B cell (primary cell): ENCODE results near the gene ADCY3. TPM values are rescaled to one million over a fixed set of nuclear protein-coding genes. Genes with fewer than 3 reads are reported as not detected.

ENCODE experiments used
- ATAC-seq: fragments of 200-7000 bp; cut with Tn5 transposase; one replicate; pipeline ENCODE4 v1.10.0; 2021; ENCODE audit warnings: low read depth, mild to moderate bottlenecking, moderate number of reproducible peaks, moderate library complexity
- CTCF ChIA-PET: fragments of 350-600 bp; sonication (Branson Sonifier 250); formaldehyde crosslinking; loops from one replicate; lab custom pipeline; 2021; ENCODE audit warnings: antibody characterized with exemption, inconsistent platforms; lab: Charles Lee
- POLR2A ChIA-PET: fragments of 350-600 bp; sonication (Branson Sonifier 250); formaldehyde crosslinking; loops from one replicate; lab custom pipeline; 2021; ENCODE audit warnings: antibody characterized with exemption; lab: Charles Lee
- DNase-seq: peaks from one replicate; pipeline ENCODE4 v3.0.0; 2013
- H2AFZ ChIP-seq: 2 replicates; pipeline ENCODE4 v1.6.1; 2012; ENCODE audit warnings: mild to moderate bottlenecking, low read depth, low read length; ENCODE audit not compliant: insufficient read depth, poor library complexity, severe bottlenecking
- H3K27ac ChIP-seq, 2 donors: 1 replicate in 1 of 2; 2 replicates in 1 of 2; pipeline ENCODE4 v1.5.1; 2012 to 2013; ENCODE audit warnings: low read length in 2 of 2, mild to moderate bottlenecking in 2 of 2, moderate library complexity in 1 of 2
- H3K27me3 ChIP-seq, 4 experiments: fragments of 200-600 bp in 1 of 4; sonication (generic) in 1 of 4; replicated peaks in 1 of 4; 1 replicate in 2 of 4; 2 replicates in 2 of 4; pipeline versions ENCODE4 v1.6.1 to v1.7.0; 2013 to 2016; ENCODE audit warnings: low read length in 3 of 4, mild to moderate bottlenecking in 2 of 4, mixed read lengths in 1 of 4, moderate library complexity in 1 of 4; ENCODE audit not compliant: insufficient read depth in 4 of 4, control insufficient read depth in 3 of 4; ENCODE audit errors: control extremely low read depth in 1 of 4
- H3K36me3 ChIP-seq, 2 experiments: replicated peaks in 1 of 2; 1 replicate in 1 of 2; 2 replicates in 1 of 2; pipeline versions ENCODE4 v1.6.1 to v1.7.1; 2013; ENCODE audit warnings: low read length in 1 of 2; ENCODE audit not compliant: insufficient read depth in 2 of 2, control insufficient read depth in 1 of 2; ENCODE audit errors: control extremely low read depth in 1 of 2, extremely low read depth in 1 of 2
- H3K4me1 ChIP-seq, 2 donors: fragments of 200-600 bp in 1 of 2; sonication (generic) in 1 of 2; 1 replicate in 1 of 2; 2 replicates in 1 of 2; pipeline versions ENCODE4 v1.5.1 to v1.6.1; 2013 to 2017; ENCODE audit warnings: low read length in 2 of 2; ENCODE audit not compliant: control insufficient read depth in 2 of 2, insufficient read depth in 2 of 2
- H3K4me2 ChIP-seq: replicated peaks from 2 replicates; pipeline ENCODE3; 2012; ENCODE audit warnings: mild to moderate bottlenecking, low read depth, low read length; ENCODE audit not compliant: poor library complexity, severe bottlenecking
- H3K4me3 ChIP-seq, 5 experiments: fragments of 200-600 bp in 1 of 5; sonication (generic) in 1 of 5; 1 replicate in 3 of 5; 2 replicates in 2 of 5; pipeline versions ENCODE4 v1.5.1 to v1.7.0; 2011 to 2016; ENCODE audit warnings: low read length in 4 of 5, mild to moderate bottlenecking in 4 of 5, low read depth in 2 of 5, control low read depth in 1 of 5, moderate library complexity in 1 of 5; ENCODE audit not compliant: insufficient read depth in 1 of 5; ENCODE audit errors: control extremely low read depth in 1 of 5, extremely low read depth in 1 of 5
- H3K79me2 ChIP-seq: fragments of 200-600 bp; sonication (generic); one replicate; pipeline ENCODE4 v1.6.0; 2016; ENCODE audit warnings: low read length; ENCODE audit not compliant: control insufficient read depth, insufficient read depth
- H3K9ac ChIP-seq: fragments of 200-600 bp; sonication (generic); 2 replicates; pipeline ENCODE4 v1.6.1; 2017; ENCODE audit warnings: mild to moderate bottlenecking, low read length, moderate library complexity
- H3K9me3 ChIP-seq, 3 donors: one replicate each; pipeline versions ENCODE4 v1.6.1 to v1.7.1; 2013; ENCODE audit warnings: low read length in 2 of 3; ENCODE audit not compliant: control insufficient read depth in 2 of 3, insufficient read depth in 1 of 3; ENCODE audit errors: control extremely low read depth in 1 of 3
- H4K20me1 ChIP-seq: 2 replicates; pipeline ENCODE4 v1.6.0; 2012; ENCODE audit warnings: mild to moderate bottlenecking, low read length; ENCODE audit not compliant: insufficient read depth, control insufficient read depth, poor library complexity, severe bottlenecking
- H3K27ac Mint-ChIP-seq: one replicate; pipeline ENCODE4 v1.8.0; 2021; ENCODE audit warnings: mixed read lengths
- H3K27me3 Mint-ChIP-seq: one replicate; pipeline ENCODE4 v1.8.0; 2021; ENCODE audit warnings: mixed read lengths
- H3K4me1 Mint-ChIP-seq: one replicate; pipeline ENCODE4 v1.8.0; 2021; ENCODE audit warnings: mixed read lengths
- H3K4me3 Mint-ChIP-seq: one replicate; pipeline ENCODE4 v1.8.0; 2021; ENCODE audit warnings: mixed read lengths
- H3K9me3 Mint-ChIP-seq: one replicate; pipeline ENCODE4 v1.8.0; 2022; ENCODE audit warnings: mixed read lengths; ENCODE audit not compliant: insufficient read depth
- CTCF ChIP-seq: fragments of 200-600 bp; IDR thresholded peaks from one replicate; pipeline ENCODE4 v1.8.0; 2022; ENCODE audit warnings: antibody characterized with exemption, mild to moderate bottlenecking
- EZH2 ChIP-seq: IDR thresholded peaks from 2 replicates; pipeline ENCODE4 v1.6.1; 2012; ENCODE audit warnings: borderline replicate concordance, low read depth, mild to moderate bottlenecking, moderate library complexity, low read length; ENCODE audit not compliant: insufficient read depth, poor library complexity, severe bottlenecking
- WGBS: methylation state at CpG from one replicate; pipeline ENCODE4 v1.1.5; 2013; ENCODE audit warnings: missing lambda C conversion rate; ENCODE audit not compliant: insufficient coverage; 5-methylcytosine and 5-hydroxymethylcytosine counted together
- intact Hi-C: fragments of 100-400 bp; cut with micrococcal nuclease; formaldehyde crosslinking; loops from one replicate; pipeline ENCODE4 v1.10.0; 2022
- polyA plus RNA-seq: library from polyadenylated mRNA; depleted of rRNA; stranded (reverse); fragments of >200 nt; gene quantifications from 2 replicates; pipeline ENCODE4 v1.2.3, GENCODE V29; 2012
- total RNA-seq, 2 donors: library from RNA; stranded (reverse); fragments of 120-200 nt in 1 of 2; gene quantifications; 1 replicate in 1 of 2; 2 replicates in 1 of 2; pipeline versions ENCODE4 v1.2.3 to v1.2.4, GENCODE V29; 2013 to 2022

ADCY3 gene
- total and polyA plus RNA-seq, 2 donors (not counting 1 experiment from before 2014, with no cell fraction given): 48.4 to 73.0 TPM

- Histone ChIP-seq H3K9me3 (peaks cover 0 to 26% (median 4%) of the 10 kb centered on the region in 3 donors), H3K4me1 (no peaks in the 10 kb centered on the region), H3K27me3 (no peaks in the 10 kb centered on the region), H3K27ac (no peak overlapping the region), H3K79me2 (no peaks in the 10 kb centered on the region), H3K9ac (no peak overlapping the region), H3K36me3 (peaks cover 4 to 10% of the 10 kb centered on the region in 2 experiments), H3K4me2 (no peak overlapping the region), H3K4me3 (no peak overlapping the region), H4K20me1 (no peaks in the 10 kb centered on the region), H2AFZ (no peak overlapping the region)
- WGBS: 95% methylated on average over 22 of the region's 23 CpGs
- ChIA-PET CTCF (no interaction called here), POLR2A (no interaction called here)
- H3K9me3 Mint-ChIP-seq: peaks cover 5% of the 10 kb centered on the region
- no peak for DNase-seq
- H3K4me1 Mint-ChIP-seq: no peaks in the 10 kb centered on the region
- no peaks in the 10 kb centered on the region for H3K27me3 Mint-ChIP-seq
- ATAC-seq: no peak
- TF ChIP-seq CTCF (no peak), EZH2 (no peak)
- no peak overlapping the region for H3K27ac Mint-ChIP-seq
- H3K4me3 Mint-ChIP-seq: no peak overlapping the region
- intact Hi-C loops: no loop called here
Observed at GRCh38 chr2:24852431-24853020, 67.5 kb downstream of the ADCY3 start.

- Histone ChIP-seq H3K4me3 (no peak overlapping the region), H3K4me1 (no peaks in the 10 kb centered on the region), H3K36me3 (peaks cover 4 to 9% of the 10 kb centered on the region in 2 experiments), H3K79me2 (no peaks in the 10 kb centered on the region), H3K4me2 (no peak overlapping the region), H3K9me3 (peaks cover 0 to 30% (median 4%) of the 10 kb centered on the region in 3 donors), H2AFZ (no peak overlapping the region), H3K27ac (no peak overlapping the region), H3K9ac (no peak overlapping the region), H4K20me1 (no peaks in the 10 kb centered on the region), H3K27me3 (no peaks in the 10 kb centered on the region)
- no peak overlapping the region for H3K27ac Mint-ChIP-seq
- intact Hi-C loops: no loop called here
- ATAC-seq (no peak), DNase-seq (no peak)
- no peaks in the 10 kb centered on the region for H3K27me3 Mint-ChIP-seq
- 99% methylated on average over 11 of the region's 13 CpGs for WGBS
- H3K4me1 Mint-ChIP-seq: no peaks in the 10 kb centered on the region
- ChIA-PET POLR2A (no interaction called here), CTCF (no interaction called here)
- TF ChIP-seq EZH2 (no peak), CTCF (no peak)
- H3K9me3 Mint-ChIP-seq: peaks cover 5% of the 10 kb centered on the region
- H3K4me3 Mint-ChIP-seq: no peak overlapping the region
Observed at GRCh38 chr2:24852026-24852425, 68.0 kb downstream of the ADCY3 start.
